PC-9 (cell line): ENCODE measurements around the gene PPP4R3B. TPM values are rescaled to one million over a fixed set of nuclear protein-coding genes. Genes with fewer than 3 reads are reported as not detected.

Experiments
- BruUV-seq: library from RNA; stranded (reverse); fragments of 400-500 nt; replicated peaks from 2 replicates; lab custom pipeline; 2021; lab: Mats Ljungman, UMichigan
- CTCF ChIA-PET: fragments of 300-600 bp; sonication (Branson Sonifier 250); formaldehyde crosslinking; loops from one replicate; lab custom pipeline; 2022; ENCODE audit warnings: antibody characterized with exemption; lab: Charles Lee
- POLR2A ChIA-PET: fragments of 300-600 bp; sonication (Branson Sonifier 250); formaldehyde crosslinking; loops from one replicate; lab custom pipeline; 2022; ENCODE audit warnings: antibody characterized with exemption; ENCODE audit not compliant: unreplicated experiment; lab: Charles Lee
- DNase-seq, 2 experiments: peaks; one replicate each; pipeline versions ENCODE4 v3.0.0 to v3.0.0-alpha.2; 2015 to 2022; ENCODE audit warnings: mixed read lengths in 1 of 2
- H2AFZ ChIP-seq: fragments of 200-600 bp; sonication (generic); 2 replicates; pipeline ENCODE4 v1.8.1; 2017; ENCODE audit warnings: antibody characterized with exemption
- H3F3A ChIP-seq: fragments of 200-600 bp; sonication (generic); 2 replicates; pipeline ENCODE4 v1.8.1; 2017; ENCODE audit warnings: antibody characterized with exemption, mild to moderate bottlenecking, low read depth; ENCODE audit not compliant: insufficient read depth
- H3K27ac ChIP-seq: fragments of 200-600 bp; sonication (generic); 2 replicates; pipeline ENCODE4 v1.6.1; 2016; ENCODE audit warnings: mixed run types
- H3K27me3 ChIP-seq: fragments of 200-600 bp; sonication (generic); 2 replicates; pipeline ENCODE4 v1.6.1; 2016; ENCODE audit warnings: low read depth, mixed run types; ENCODE audit not compliant: insufficient read depth
- H3K36me3 ChIP-seq: fragments of 200-600 bp; sonication (generic); 2 replicates; pipeline ENCODE4 v1.6.1; 2016; ENCODE audit warnings: low read depth, mixed run types
- H3K4me1 ChIP-seq: fragments of 200-600 bp; sonication (generic); replicated peaks from 2 replicates; pipeline ENCODE4 v1.6.1; 2016; ENCODE audit warnings: mixed run types; ENCODE audit not compliant: insufficient read depth
- H3K4me2 ChIP-seq: fragments of 200-600 bp; sonication (generic); 2 replicates; pipeline ENCODE4 v1.6.1; 2017; ENCODE audit warnings: mixed run types
- H3K4me3 ChIP-seq: fragments of 200-600 bp; sonication (generic); 2 replicates; pipeline ENCODE4 v1.6.1; 2016; ENCODE audit warnings: mixed run types
- H3K79me2 ChIP-seq: fragments of 200-600 bp; sonication (generic); 2 replicates; pipeline ENCODE4 v1.6.1; 2017; ENCODE audit warnings: low read depth, mixed run types
- H3K9me2 ChIP-seq: fragments of 200-600 bp; sonication (generic); 2 replicates; pipeline ENCODE4 v1.8.1; 2017; ENCODE audit warnings: mild to moderate bottlenecking; ENCODE audit not compliant: insufficient read depth
- H3K9me3 ChIP-seq: fragments of 200-600 bp; sonication (generic); 2 replicates; pipeline ENCODE4 v1.8.1; 2016; ENCODE audit warnings: low read depth; ENCODE audit not compliant: insufficient read depth
- H4K20me1 ChIP-seq: fragments of 200-600 bp; sonication (generic); 2 replicates; pipeline ENCODE4 v1.8.1; 2017; ENCODE audit not compliant: insufficient read depth
- EZH2 ChIP-seq: fragments of 200-600 bp; sonication (generic); IDR thresholded peaks from 2 replicates; pipeline ENCODE4 v1.8.0; 2017; ENCODE audit warnings: antibody characterized with exemption, low read depth
- intact Hi-C: fragments of 100-400 bp; cut with micrococcal nuclease; formaldehyde crosslinking; loops from one replicate; pipeline ENCODE4 v1.10.0; 2022; ENCODE audit not compliant: unreplicated experiment
- total RNA-seq: library from RNA; stranded (reverse); gene quantifications from 2 replicates; pipeline ENCODE4 v1.2.3, GENCODE V29; 2021
- TF ChIP-seq, protein P1 (sequence below): fragments of 200-600 bp; sonication (generic); conservative IDR thresholded peaks from 2 replicates; pipeline ENCODE4 v1.6.1; 2017; ENCODE audit warnings: mixed run types, antibody characterized with exemption, mild to moderate bottlenecking, moderate library complexity

The PPP4R3B gene
- total RNA-seq, 1 experiment from 2014 or later: 66.2 TPM

DNA sequence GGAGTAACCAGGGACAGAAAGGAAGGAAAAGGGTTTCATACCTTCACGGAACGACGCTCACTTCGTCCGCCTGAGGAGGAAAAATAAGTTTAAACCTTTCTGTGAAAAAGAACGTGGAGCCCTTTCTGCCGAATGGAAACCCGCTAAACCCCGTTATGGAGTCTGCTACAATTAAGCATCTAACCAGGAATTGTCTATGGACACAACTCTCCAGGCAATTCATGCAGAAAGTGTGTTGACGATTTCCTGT is 528 bp upstream of the PPP4R3B start:
- H3K4me3 ChIP-seq: peak overlapping the region; percentile 97
- no peaks in the 10 kb centered on the region for H3K9me3 ChIP-seq
- H4K20me1 ChIP-seq: peaks cover 23% of the 10 kb centered on the region
- ChIA-PET POLR2A (interaction anchor here (0.5 to 0.8 kb wide), 6 partner anchors 11 to 1849 kb away, joined by 3 to 7 read pairs (median 3); no protein-coding TSS in a partner anchor), CTCF (no interaction called here)
- peak overlapping the region; percentile 97 for H3K4me2 ChIP-seq
- peaks cover 23% of the 10 kb centered on the region for H3K4me1 ChIP-seq
- peak overlapping the region; percentile 96 for H2AFZ ChIP-seq
- H3F3A ChIP-seq: peaks cover 18% of the 10 kb centered on the region; the same call in 1 of the 2 replicates
- no TSS peak for BruUV-seq
- no peak for TF ChIP-seq EZH2
- TF ChIP-seq, protein P1, sequence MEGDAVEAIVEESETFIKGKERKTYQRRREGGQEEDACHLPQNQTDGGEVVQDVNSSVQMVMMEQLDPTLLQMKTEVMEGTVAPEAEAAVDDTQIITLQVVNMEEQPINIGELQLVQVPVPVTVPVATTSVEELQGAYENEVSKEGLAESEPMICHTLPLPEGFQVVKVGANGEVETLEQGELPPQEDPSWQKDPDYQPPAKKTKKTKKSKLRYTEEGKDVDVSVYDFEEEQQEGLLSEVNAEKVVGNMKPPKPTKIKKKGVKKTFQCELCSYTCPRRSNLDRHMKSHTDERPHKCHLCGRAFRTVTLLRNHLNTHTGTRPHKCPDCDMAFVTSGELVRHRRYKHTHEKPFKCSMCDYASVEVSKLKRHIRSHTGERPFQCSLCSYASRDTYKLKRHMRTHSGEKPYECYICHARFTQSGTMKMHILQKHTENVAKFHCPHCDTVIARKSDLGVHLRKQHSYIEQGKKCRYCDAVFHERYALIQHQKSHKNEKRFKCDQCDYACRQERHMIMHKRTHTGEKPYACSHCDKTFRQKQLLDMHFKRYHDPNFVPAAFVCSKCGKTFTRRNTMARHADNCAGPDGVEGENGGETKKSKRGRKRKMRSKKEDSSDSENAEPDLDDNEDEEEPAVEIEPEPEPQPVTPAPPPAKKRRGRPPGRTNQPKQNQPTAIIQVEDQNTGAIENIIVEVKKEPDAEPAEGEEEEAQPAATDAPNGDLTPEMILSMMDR: peak; percentile 44; the same call in 1 of the 2 replicates
- no peaks in the 10 kb centered on the region for H3K9me2 ChIP-seq
- peak overlapping the region; percentile 69 for H3K27ac ChIP-seq
- intact Hi-C loops: loop anchor here (5.0 to 10.0 kb wide), 2 partner anchors 201 to 893 kb away; partner anchors contain the start of genes CCDC88A and EML6
- peaks cover 23% of the 10 kb centered on the region for H3K36me3 ChIP-seq
- peak in 1 of 2 experiments; percentile 40 for DNase-seq
- H3K79me2 ChIP-seq: peaks cover 86% of the 10 kb centered on the region
- no peaks in the 10 kb centered on the region for H3K27me3 ChIP-seq

DNA sequence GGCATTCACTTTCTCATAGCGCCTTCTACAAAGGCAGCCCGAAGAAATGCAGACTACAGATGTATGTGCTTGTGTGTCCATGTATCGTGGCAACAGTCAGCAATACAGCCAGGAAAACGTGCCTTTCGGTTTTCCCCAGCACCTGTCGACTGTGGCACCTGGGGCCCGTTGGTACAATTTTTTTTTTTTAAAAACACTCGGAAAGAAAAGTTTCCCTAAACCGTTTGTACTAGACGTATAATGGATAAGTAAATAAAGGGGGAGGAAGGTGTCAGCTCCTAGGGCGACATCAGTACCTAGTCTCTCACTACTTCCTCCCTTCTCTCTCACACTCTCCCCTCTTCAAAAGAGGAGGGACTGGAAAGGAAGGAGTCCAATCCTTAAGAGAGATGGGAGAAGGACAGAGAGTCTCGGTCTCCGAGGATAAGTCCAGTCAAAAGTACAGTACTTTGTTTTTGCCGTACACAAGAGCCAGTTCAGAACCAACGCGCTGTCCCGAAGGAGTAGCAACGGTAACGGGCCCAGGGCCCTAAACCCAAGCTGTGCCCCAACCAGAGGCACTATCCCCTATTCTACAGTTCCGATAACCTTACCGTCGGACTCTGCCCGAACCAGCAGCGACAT is 759 bp downstream of the PPP4R3B start:
- TF ChIP-seq, protein P1: no peak
- TF ChIP-seq EZH2: no peak
- DNase-seq: peak; percentile 45 to 65
- CTCF ChIA-PET: no interaction called here
- Histone ChIP-seq H3K4me3 (peak overlapping the region; percentile 100), H3K27me3 (no peaks in the 10 kb centered on the region), H3K79me2 (peaks cover 94% of the 10 kb centered on the region), H2AFZ (peak overlapping the region; percentile 94), H3K27ac (peak overlapping the region; percentile 90), H4K20me1 (peaks cover 18% of the 10 kb centered on the region), H3K4me1 (peaks cover 23% of the 10 kb centered on the region), H3F3A (peaks cover 25% of the 10 kb centered on the region; the same call in 1 of the 2 replicates), H3K9me3 (no peaks in the 10 kb centered on the region), H3K4me2 (peak overlapping the region; percentile 84), H3K36me3 (peaks cover 31% of the 10 kb centered on the region), H3K9me2 (no peaks in the 10 kb centered on the region)
- BruUV-seq: no TSS peak
- POLR2A ChIA-PET: interaction anchor here (0.5 to 0.6 kb wide), 2 partner anchors 769 to 1166 kb away, joined by 3 to 8 read pairs; no protein-coding TSS in a partner anchor
- intact Hi-C loops: loop anchor here (1.0 to 10.0 kb wide), 6 partner anchors 199 to 892 kb away; partner anchors contain the start of genes CCDC88A, CLHC1, EML6 and MTIF2

DNA sequence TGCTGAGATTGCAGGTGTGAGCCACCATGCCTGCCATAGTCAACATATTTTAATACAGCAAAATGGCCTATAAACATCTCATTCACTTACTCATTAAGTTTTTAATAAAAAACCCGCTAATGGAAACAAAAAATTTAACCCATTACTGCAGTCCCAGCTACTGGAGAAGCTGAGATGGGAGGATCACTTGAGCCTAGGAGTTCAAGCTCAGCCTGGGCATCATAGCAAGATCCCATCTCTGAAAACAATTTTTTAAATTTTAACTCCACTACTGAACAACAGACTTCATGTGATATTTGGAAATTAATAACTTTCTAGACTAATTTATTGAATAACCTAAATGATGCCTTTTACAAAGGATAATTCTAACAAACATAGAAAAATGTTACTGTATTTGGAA is 5.4 kb downstream of the PPP4R3B start:
- H3F3A ChIP-seq: peaks cover 36% of the 10 kb centered on the region; the same call in 1 of the 2 replicates
- no peak overlapping the region for H3K4me3 ChIP-seq
- ChIA-PET POLR2A (no interaction called here), CTCF (no interaction called here)
- no TSS peak for BruUV-seq
- DNase-seq: no peak
- no peak overlapping the region for H2AFZ ChIP-seq
- no peak for TF ChIP-seq EZH2
- TF ChIP-seq, protein P1: no peak
- peaks cover 28% of the 10 kb centered on the region for H4K20me1 ChIP-seq
- H3K9me2 ChIP-seq: no peaks in the 10 kb centered on the region
- H3K27me3 ChIP-seq: no peaks in the 10 kb centered on the region
- H3K27ac ChIP-seq: no peak overlapping the region
- peaks cover 92% of the 10 kb centered on the region for H3K79me2 ChIP-seq
- H3K9me3 ChIP-seq: no peaks in the 10 kb centered on the region
- no peak overlapping the region for H3K4me2 ChIP-seq
- intact Hi-C loops: loop anchor here (10.0 kb wide), 1 partner anchor 887 kb away; the partner anchor contains the start of gene EML6
- H3K4me1 ChIP-seq: peaks cover 9% of the 10 kb centered on the region
- H3K36me3 ChIP-seq: peaks cover 43% of the 10 kb centered on the region
